Liver (tissue), 9 donors: ENCODE data around the gene MPHOSPH10. TPM values are rescaled to one million over a fixed set of nuclear protein-coding genes. Genes with fewer than 3 reads are reported as not detected.
A peak's percentile ranks its signal among the peaks of the same experiment; 100 is the strongest.
"Not testable (repeated sequence)": the region's sequence is repeated elsewhere in the genome, so short reads cannot be mapped to it uniquely, and the experiment has no call there.

ENCODE experiments used
- DNase-seq: peaks from one replicate; pipeline ENCODE4 v3.0.0-alpha.2; 2017; ENCODE audit warnings: low spot score
- H3K27ac ChIP-seq, 2 donors: one replicate each; pipeline ENCODE4 v1.7.0; 2013; ENCODE audit warnings: inconsistent platforms in 2 of 2, low read length in 2 of 2, control low read depth in 1 of 2, low read depth in 1 of 2, mild to moderate bottlenecking in 1 of 2
- H3K27me3 ChIP-seq, 4 donors: one replicate each; pipeline versions ENCODE4 v1.6.1 to v1.7.0; 2013; ENCODE audit warnings: low read length in 3 of 4, inconsistent platforms in 1 of 4, mild to moderate bottlenecking in 1 of 4, moderate library complexity in 1 of 4; ENCODE audit not compliant: control insufficient read depth in 4 of 4, insufficient read depth in 4 of 4
- H3K36me3 ChIP-seq, 4 donors: one replicate each; pipeline versions ENCODE4 v1.6.1 to v1.7.0; 2013; ENCODE audit warnings: low read length in 3 of 4, mild to moderate bottlenecking in 3 of 4, low read depth in 1 of 4, moderate library complexity in 1 of 4; ENCODE audit not compliant: control insufficient read depth in 4 of 4, insufficient read depth in 3 of 4
- H3K4me1 ChIP-seq, 4 donors: one replicate each; pipeline versions ENCODE4 v1.6.1 to v1.7.0; 2013; ENCODE audit warnings: low read length in 3 of 4, mild to moderate bottlenecking in 3 of 4, moderate library complexity in 1 of 4; ENCODE audit not compliant: control insufficient read depth in 4 of 4, insufficient read depth in 4 of 4
- H3K4me3 ChIP-seq, 3 donors: one replicate each; pipeline versions ENCODE4 v1.6.1 to v1.7.0; 2013; ENCODE audit warnings: low read length in 3 of 3, control low read depth in 1 of 3, low read depth in 1 of 3, mild to moderate bottlenecking in 1 of 3
- H3K9ac ChIP-seq, 2 donors: one replicate each; pipeline ENCODE4 v1.7.0; 2013; ENCODE audit warnings: low read length in 2 of 2, mild to moderate bottlenecking in 2 of 2, moderate library complexity in 2 of 2, control low read depth in 1 of 2, low read depth in 1 of 2
- H3K9me3 ChIP-seq, 4 donors: one replicate each; pipeline versions ENCODE4 v1.6.1 to v1.7.0; 2013; ENCODE audit warnings: low read length in 3 of 4; ENCODE audit not compliant: control insufficient read depth in 4 of 4
- EGR1 ChIP-seq, 2 donors: IDR thresholded peaks; 2 replicates each; pipeline ENCODE4 v1.6.1; 2016 to 2018; ENCODE audit warnings: antibody characterized with exemption in 2 of 2, low read depth in 2 of 2
- HNF4A ChIP-seq, 2 donors: conservative IDR thresholded peaks; 2 replicates each; pipeline ENCODE4 v1.6.1; 2016; ENCODE audit warnings: antibody characterized with exemption in 2 of 2, mild to moderate bottlenecking in 2 of 2
- RAD21 ChIP-seq, 2 donors: IDR thresholded peaks; 2 replicates each; pipeline ENCODE4 v1.6.1; 2016; ENCODE audit warnings: antibody characterized with exemption in 2 of 2, mild to moderate bottlenecking in 2 of 2
- RXRA ChIP-seq, 2 donors: IDR thresholded peaks; 2 replicates each; pipeline ENCODE4 v1.6.1; 2017 to 2018; ENCODE audit warnings: antibody characterized with exemption in 2 of 2, mild to moderate bottlenecking in 1 of 2
- YY1 ChIP-seq: IDR thresholded peaks from 2 replicates; pipeline ENCODE4 v1.6.1; 2016; ENCODE audit warnings: antibody characterized with exemption, mild to moderate bottlenecking
- WGBS: extraction: QIAGEN DNeasy Blood & Tissue Kit; methylation state at CpG from one replicate; pipeline ENCODE4 v1.1.7; 2013; 5-methylcytosine and 5-hydroxymethylcytosine counted together
- polyA plus RNA-seq, 2 donors: library from polyadenylated mRNA; stranded (reverse) in 1 of 2; unstranded in 1 of 2; fragments of 200-250 nt in 1 of 2; fragments of >200 nt in 1 of 2; fragmentation: Nextera tagmentation in 1 of 2; extraction: Ambion mirVana in 1 of 2; gene quantifications; one replicate each; pipeline versions ENCODE4 v1.2.1 to v1.2.3, GENCODE V29; 2013 to 2015
- total RNA-seq, 2 donors: library from RNA; depleted of rRNA; stranded (reverse); fragments of >200 nt; gene quantifications; one replicate each; pipeline ENCODE4 v1.2.3, GENCODE V29; 2014
- TF ChIP-seq, protein P1 (sequence below): fragments of 150-350 bp; IDR thresholded peaks from 2 replicates; pipeline ENCODE4 v1.5.1; 2017; ENCODE audit warnings: improper control_type of control experiment, low read depth, low read length; ENCODE audit not compliant: missing input control
- TF ChIP-seq, protein P2 (sequence below): IDR thresholded peaks from 2 replicates; pipeline ENCODE4 v1.6.1; 2016; ENCODE audit warnings: antibody characterized with exemption, mild to moderate bottlenecking
- donor health status: healthy.
- donor health status: healthy.
- donor health status: healthy.
- donor health status: healthy.
- donor health status: healthy.

Gene MPHOSPH10
- total and polyA plus RNA-seq, 4 donors, result 8.7 to 13.6 (median 11.3) TPM

DNA sequence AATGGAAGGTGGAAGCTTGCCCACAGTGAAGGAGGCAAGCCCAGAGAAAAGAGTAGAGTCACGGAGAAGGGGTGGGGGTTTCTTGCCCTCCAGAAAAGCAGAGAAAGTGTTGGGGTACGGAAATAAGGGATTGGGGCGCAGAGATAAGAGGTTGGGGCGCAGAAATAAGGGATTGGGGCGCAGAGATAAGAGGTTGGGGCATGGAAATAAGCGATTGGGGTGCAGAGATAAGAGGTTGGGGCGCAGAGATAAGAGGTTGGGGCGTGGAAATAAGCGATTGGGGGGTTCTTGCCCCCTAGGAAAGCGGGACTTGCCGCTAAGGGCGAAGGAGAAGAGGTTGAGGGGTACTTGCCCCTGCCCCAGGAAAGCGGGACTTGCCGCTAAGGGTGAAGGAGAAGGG, 41.0 kb upstream of the MPHOSPH10 start:
- not testable (repeated sequence) for H3K36me3 ChIP-seq, DNase-seq, H3K9me3 ChIP-seq, H3K27ac ChIP-seq, H3K4me1 ChIP-seq, H3K9ac ChIP-seq, H3K27me3 ChIP-seq, H3K4me3 ChIP-seq
- WGBS, result 82% methylated on average over 14 of the region's 14 CpGs

DNA sequence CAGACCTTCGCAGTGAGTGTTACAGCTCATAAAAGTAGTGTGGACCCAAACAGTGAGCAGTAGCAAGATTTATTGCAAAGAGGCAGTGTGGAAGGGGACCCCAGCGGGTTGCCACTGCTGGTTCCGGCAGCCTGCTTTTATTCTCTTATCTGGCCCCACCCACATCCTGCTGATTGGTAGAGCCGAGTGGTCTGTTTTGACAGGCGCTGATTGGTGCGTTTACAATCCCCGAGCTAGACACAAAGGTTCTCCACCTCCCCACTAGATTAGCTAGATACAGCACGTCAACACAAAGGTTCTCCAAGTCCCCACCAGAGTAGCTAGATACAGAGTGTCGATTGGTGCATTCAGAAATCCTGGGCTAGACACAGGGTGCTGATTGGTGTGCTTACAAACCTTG, 38.6 kb upstream of the MPHOSPH10 start:
- H3K9ac ChIP-seq, H3K27me3 ChIP-seq, H3K9me3 ChIP-seq, H3K27ac ChIP-seq, H3K4me1 ChIP-seq, DNase-seq, H3K36me3 ChIP-seq, H3K4me3 ChIP-seq: not testable (repeated sequence)
- 86% methylated on average over 9 of the region's 9 CpGs for WGBS

DNA sequence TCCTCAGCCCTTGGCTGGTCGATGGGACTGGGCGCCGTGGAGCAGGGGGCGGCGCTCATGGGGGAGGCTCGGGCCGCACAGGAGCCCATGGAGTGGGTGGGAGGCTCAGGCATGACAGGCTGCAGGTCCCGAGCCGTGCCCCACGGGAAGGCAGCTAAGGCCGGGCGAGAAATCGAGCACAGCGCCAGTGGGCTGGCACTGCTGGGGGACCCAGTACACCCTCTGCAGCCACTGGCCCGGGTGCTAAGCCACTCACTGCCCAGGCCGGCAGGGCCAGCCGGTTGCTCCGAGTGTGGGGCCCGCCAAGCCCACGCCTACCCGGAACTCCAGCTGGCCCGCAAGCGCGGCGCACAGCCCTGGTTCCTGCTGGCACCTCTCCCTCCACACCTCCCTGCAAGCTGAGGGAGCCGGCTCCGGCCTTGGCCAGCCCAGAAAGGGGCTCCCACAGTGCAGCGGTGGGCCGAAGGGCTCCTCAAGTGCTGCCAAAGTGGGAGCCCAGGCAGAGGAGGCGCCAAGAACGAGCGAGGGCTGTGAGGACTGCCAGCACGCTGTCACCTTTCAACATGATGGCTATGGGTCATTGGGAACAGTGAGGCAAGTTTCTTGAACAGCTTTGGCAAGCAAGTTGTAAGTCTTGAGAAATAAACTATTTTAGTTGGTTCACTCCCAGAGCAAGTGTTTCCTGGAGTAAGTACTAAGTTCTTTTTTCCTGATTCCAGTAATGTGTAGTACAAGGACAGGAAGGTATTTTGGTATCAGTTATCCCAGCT, 37.8 kb upstream of the MPHOSPH10 start:
- not testable (repeated sequence) for H3K9ac ChIP-seq, H3K27me3 ChIP-seq, H3K36me3 ChIP-seq, H3K9me3 ChIP-seq, H3K4me3 ChIP-seq, DNase-seq, H3K4me1 ChIP-seq, H3K27ac ChIP-seq
- WGBS, result 97% methylated on average over 33 of the region's 33 CpGs

DNA sequence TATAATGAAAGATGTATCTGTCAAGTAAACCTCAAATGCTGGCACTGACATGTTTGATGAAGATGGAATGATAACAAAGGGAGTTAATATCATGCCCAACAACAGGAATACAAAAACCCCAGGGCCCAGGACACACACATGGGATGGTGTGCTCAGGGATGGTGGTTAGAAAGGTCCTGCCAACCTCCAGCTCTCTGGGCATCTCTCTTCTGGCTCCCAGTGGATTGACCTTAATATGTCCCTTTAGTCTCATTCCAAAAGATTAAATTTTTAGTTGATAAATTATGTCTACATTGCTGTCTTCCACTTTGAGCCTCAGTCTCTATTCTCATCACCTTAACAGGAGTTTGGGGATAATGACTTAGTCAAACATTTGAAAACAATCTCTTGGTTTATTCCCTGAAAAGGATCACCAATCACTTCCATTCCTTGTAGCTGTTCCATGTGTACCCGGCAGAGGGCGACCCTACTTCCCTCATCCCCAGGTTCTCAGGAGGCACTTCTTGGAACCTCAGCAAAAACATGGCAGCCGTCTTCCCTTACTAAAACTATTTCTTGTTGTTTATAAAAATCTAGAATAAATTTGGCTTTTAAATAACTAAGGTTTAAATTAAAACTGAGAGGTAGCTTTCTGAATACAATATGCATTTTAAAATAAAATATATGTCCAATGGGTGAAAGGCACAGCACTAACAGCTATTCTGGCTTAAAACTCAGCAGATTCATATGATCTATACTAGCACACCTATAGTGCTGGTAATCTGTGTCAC, 30.1 kb upstream of the MPHOSPH10 start:
- H3K9ac ChIP-seq, result no peak overlapping the region
- no peaks in the 10 kb centered on the region for H3K36me3 ChIP-seq
- peak; percentile 64 for TF ChIP-seq YY1
- peak in 1 of 2 donors; percentile 26 for TF ChIP-seq HNF4A (conservative IDR thresholded peaks at IDR 0.05)
- no peak for TF ChIP-seq EGR1 (IDR thresholded peaks at IDR 0.05; ENCODE audit: low read depth in 2 of 2)
- TF ChIP-seq RXRA (IDR thresholded peaks at IDR 0.05), result peak in 1 of 2 donors; percentile 25
- TF ChIP-seq, protein P1, sequence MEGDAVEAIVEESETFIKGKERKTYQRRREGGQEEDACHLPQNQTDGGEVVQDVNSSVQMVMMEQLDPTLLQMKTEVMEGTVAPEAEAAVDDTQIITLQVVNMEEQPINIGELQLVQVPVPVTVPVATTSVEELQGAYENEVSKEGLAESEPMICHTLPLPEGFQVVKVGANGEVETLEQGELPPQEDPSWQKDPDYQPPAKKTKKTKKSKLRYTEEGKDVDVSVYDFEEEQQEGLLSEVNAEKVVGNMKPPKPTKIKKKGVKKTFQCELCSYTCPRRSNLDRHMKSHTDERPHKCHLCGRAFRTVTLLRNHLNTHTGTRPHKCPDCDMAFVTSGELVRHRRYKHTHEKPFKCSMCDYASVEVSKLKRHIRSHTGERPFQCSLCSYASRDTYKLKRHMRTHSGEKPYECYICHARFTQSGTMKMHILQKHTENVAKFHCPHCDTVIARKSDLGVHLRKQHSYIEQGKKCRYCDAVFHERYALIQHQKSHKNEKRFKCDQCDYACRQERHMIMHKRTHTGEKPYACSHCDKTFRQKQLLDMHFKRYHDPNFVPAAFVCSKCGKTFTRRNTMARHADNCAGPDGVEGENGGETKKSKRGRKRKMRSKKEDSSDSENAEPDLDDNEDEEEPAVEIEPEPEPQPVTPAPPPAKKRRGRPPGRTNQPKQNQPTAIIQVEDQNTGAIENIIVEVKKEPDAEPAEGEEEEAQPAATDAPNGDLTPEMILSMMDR, result peak; percentile 77
- TF ChIP-seq, protein P2, sequence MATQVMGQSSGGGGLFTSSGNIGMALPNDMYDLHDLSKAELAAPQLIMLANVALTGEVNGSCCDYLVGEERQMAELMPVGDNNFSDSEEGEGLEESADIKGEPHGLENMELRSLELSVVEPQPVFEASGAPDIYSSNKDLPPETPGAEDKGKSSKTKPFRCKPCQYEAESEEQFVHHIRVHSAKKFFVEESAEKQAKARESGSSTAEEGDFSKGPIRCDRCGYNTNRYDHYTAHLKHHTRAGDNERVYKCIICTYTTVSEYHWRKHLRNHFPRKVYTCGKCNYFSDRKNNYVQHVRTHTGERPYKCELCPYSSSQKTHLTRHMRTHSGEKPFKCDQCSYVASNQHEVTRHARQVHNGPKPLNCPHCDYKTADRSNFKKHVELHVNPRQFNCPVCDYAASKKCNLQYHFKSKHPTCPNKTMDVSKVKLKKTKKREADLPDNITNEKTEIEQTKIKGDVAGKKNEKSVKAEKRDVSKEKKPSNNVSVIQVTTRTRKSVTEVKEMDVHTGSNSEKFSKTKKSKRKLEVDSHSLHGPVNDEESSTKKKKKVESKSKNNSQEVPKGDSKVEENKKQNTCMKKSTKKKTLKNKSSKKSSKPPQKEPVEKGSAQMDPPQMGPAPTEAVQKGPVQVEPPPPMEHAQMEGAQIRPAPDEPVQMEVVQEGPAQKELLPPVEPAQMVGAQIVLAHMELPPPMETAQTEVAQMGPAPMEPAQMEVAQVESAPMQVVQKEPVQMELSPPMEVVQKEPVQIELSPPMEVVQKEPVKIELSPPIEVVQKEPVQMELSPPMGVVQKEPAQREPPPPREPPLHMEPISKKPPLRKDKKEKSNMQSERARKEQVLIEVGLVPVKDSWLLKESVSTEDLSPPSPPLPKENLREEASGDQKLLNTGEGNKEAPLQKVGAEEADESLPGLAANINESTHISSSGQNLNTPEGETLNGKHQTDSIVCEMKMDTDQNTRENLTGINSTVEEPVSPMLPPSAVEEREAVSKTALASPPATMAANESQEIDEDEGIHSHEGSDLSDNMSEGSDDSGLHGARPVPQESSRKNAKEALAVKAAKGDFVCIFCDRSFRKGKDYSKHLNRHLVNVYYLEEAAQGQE, result no peak
- TF ChIP-seq RAD21 (IDR thresholded peaks at IDR 0.05), result peak; percentile 83 to 87
- H3K27me3 ChIP-seq, result no peaks in the 10 kb centered on the region
- H3K27ac ChIP-seq, result no peak overlapping the region
- H3K9me3 ChIP-seq, result peaks cover 0 to under 1% (median 0%) of the 10 kb centered on the region in 4 donors
- no peak overlapping the region for H3K4me3 ChIP-seq
- WGBS, result 3% methylated on average over 3 of the region's 3 CpGs
- no peaks in the 10 kb centered on the region for H3K4me1 ChIP-seq
- DNase-seq, result peak; percentile 64
